GM12801 (cell line): ENCODE measurements around the gene ZBTB32.

ENCODE experiments used
- CTCF ChIP-seq: IDR thresholded peaks from one replicate; pipeline ENCODE4 v1.5.1; 2011; ENCODE audit warnings: control low read depth; ENCODE audit not compliant: insufficient read length; ENCODE audit errors: extremely low read depth

The ZBTB32 gene

DNA sequence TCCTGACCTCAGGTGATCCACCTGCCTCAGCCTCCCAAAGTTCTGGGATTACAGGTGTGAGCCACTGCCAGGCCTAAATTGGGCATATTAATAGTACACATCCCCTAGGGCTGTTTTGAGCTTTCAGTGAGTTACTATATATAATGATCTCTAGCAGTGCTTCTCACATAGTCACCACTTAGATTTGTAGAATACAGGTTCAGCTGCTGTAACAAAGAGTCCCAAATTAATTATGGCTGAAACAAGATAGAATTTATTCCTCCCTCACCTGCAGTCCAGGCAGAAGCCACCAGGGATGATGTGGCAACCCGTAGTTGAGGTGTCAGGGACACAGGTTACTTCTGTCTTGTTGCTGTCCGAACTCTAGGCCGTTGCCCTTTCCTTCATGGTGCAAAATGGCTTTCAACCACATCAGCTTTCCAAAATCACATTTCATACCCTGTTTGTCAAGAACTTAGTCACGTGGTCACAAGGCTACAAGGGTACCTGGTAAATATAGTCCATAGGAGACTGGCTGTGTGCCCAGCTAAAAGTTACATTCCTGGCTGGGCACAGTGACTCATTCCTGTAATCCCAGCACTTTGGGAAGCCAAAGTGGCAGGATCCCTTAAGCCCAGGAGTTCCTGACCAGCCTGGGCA lies 56.5 kb downstream of the ZBTB32 start:
- TF ChIP-seq CTCF: no peak

DNA sequence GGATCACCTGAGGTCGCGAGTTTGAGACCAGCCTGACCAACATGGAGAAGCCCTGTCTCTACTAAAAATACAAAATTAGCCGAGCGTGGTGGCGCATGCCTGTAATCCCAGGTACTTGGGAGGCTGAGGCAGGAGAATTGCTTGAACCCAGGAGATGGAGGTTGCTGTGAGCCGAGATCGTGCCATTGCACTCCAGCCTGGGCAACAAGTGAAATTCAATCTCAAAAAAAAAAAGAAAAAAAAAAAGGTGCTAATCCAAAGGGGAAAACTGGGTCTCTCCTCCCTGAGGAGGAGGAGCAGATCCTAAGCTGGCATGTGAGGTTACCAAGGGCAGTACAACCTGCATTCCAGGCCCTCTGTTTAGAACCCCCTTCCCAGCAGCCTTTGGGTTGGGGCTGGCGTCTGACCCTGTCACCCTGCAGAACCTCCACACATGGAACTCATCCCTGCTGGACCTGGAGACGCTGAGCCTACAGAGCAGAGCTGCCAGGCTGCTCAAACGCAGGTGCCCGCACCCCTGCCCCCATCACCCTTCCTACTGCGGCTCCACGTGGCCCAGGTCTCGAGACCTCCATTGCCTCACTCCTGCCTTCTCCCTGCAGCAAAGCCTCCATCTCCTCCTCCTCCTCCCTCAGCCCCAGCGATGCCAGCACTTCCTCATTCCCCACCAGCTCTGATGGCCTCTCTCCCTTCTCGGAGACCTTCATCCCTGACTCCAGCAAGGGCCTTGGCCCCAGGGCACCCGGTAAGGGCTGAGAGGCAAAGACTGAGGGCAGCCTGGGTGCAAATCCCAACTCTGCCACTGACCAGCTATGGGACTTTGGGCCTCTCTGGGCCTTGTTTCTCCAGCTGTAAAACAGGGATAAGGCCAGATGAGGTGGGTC lies 60.3 kb downstream of the ZBTB32 start:
- TF ChIP-seq CTCF: no peak
